ENCODE measurements around the gene FAM228B.
"Not testable (repeated sequence)": the region's sequence is repeated elsewhere in the genome, so short reads cannot be mapped to it uniquely, and the experiment has no call there.

Gene FAM228B

DNA sequence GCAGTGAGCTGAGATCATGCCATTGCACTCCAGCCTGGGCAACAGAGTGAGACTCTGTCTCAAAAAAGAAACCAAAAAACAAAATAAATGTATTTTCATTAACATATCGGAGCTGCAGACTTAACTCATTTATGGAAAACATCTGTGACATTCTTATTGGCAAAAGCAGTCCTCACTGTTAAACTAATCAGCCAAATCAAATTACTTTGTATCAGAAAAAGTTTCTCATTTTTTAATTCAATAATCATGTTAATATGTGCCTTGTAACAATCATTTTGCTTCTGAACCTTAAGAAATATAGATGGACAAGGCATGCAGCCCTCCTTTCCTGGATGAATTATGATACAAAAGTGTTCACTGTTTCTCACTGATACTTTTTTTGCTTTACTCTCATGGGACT lies 20.6 kb upstream of the FAM228B start:
- no peak for DNase-seq (ENCODE audit: low read depth in 2 of 2)

DNA sequence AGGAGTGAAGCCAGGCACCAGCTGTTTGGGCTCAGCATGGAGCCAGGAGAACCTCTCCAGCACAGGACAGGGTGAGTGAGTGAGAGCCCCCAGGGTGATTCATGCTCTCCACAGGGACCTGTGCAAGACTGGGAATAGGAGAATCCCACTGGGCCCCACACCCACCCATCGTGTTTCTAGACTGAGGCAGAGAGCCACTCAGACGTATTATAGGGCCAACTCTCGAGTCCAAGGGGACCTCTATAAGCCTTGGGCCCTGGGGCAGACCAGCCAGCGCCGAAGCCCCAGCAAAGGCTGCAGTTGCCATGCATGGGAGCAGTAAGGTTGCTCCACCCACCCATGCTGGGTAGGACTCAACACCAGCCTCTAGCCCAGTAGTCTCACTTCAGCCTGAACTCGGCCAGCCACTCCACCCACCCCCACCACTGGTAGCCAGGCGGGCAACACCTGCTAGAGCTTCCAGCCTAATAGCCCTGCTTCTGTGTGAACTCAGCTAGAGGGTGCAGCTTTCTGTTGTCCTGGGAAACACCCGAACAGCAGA lies 19.1 kb upstream of the FAM228B start:
- DNase-seq (ENCODE audit: low read depth in 2 of 2): no peak

DNA sequence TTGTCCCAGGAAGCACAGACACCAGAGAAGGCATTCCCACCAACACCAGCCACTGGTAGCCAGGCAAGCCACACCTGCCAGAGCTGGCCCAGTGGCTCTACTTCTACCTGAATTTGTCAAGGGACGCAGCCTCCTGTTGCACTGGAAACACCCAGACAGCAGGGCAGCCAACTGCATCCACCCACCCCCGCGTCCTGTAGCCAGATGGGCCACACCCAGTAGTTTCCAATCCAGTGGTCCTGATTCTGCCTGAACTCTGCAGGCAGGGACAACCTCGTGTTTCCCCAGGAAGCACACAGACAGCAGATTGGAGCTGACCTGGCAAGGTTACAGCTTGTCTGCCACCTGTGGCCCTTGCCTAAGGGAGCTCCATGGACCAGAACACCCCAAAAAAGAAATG lies 18.4 kb upstream of the FAM228B start:
- no peak for DNase-seq (ENCODE audit: low read depth in 2 of 2)

DNA sequence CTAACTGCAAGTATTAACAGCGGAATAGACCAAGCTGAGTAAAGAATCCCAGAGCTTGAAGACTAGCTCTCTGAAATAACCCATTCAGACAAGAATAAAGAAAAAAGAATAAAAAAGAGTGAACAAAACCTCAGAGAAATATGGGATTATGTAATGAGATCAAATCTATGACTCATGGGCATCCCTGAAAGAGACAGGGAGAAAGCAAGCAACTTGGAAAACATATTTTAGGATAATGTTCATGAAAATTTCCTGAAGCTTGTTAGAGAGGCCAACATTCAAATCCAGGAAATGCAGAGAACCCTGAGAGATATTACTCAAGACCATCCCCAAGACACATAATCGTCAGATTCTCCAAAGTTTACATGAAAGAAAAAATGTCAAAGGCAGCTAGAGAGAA lies 17.5 kb upstream of the FAM228B start:
- DNase-seq (ENCODE audit: low read depth in 2 of 2): no peak

DNA sequence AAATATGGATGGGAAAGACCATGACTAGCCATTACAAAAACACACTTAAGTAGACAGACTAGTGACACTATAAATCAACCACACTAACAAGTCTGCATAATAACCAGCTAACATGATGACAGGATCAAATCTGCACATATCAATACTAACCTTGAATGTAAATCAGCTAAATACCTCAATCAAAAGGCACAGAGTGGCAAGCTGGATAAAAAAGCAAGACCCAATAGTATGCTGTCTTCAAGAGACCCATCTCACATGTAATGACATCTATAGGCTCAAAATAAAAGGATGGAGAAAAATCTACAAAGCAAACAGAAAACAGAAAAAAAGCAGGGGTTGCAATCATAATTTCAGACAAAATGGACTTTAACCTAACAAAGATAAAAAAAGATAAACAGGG lies 16.5 kb upstream of the FAM228B start:
- no peak for DNase-seq (ENCODE audit: low read depth in 2 of 2)

DNA sequence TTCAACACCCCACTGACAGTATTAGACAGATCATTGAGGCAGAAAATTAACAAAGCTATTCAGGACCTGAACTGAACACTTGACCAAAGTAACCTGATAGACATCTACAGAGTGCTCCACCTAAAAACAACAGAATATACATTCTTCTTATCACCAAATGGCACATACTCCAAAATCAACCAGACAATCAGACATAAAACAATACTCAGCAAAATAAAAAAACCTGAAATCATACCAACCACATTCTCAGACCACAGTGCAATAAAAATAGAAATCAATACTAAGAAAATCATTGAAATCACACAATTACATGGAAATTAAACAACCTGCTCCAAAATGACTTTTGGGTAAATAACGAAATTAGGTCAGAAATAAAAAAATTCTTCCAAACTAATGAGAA lies 15.9 kb upstream of the FAM228B start:
- DNase-seq (ENCODE audit: low read depth in 2 of 2): no peak

DNA sequence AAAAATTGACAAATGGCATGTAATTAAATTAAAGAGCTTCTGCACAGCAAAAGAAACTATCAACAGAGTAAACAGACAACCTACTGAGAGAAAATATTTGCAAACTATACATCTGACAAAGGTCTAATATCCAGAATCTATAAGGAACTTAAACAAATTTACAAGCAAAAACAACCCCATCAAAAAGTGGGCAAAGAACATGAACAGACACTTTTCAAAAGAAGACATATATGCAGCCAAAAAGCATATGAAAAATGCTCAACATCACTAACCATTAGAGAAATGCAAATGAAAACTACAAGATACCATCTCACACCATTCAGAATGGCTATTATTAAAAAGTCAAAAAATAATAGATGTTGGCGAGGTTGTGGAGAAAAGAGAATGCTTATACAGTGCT lies 13.8 kb upstream of the FAM228B start:
- not testable (repeated sequence) for DNase-seq (ENCODE audit: low read depth in 2 of 2)

DNA sequence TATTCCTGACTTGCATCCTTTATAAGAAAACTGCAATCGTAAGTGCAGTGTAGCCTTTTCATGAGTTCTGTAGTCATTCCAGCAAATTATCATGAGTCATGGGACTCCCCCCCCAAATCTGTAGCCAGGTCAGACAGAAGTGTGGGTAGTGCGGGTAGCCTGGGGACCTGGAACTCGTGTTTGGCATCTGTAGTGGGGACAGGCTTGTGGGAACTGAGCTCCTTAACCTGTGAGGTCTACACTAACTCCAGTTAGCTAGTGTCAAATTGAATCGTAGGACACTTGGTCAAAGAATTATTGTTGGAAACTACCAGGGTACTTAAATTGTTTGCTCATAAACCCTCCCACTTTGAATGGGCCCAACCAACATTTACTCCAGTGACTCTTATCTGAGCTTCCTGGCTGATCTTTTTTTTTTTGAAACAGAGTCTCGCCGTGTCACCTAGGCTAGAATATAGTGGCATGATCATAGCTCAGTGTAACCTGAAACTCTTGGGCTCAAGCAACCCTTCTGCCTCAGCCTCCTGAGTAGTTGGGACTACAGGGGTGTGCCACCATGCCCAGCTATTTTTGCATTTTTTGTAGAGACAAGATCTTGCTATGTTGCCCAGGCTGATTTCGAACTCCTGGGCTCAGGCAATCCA lies 12.5 kb upstream of the FAM228B start:
- no peak for DNase-seq (ENCODE audit: low read depth in 2 of 2)

DNA sequence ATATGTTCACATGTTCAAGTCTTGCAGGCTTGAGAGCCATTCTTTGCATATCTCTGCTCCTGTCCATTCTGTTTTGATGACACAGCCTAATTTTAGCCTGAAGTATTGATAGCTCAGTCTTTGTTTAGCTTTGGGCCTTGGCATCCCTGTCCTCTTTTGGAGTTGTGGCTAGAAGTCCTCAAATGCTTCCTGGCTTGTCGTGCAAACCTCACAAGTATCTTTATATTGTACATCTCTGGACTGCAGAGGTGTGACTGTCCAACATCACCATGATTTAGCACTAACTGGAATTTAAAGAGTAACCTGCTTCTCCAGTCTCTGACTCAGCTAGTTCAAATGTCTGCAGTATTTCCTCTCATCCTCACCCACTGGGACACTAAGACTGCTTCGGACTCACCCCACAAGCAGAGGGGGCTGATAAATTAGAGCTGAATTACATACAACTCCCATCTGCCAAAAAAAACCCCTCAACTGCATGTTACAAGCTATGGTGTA lies 11.8 kb upstream of the FAM228B start:
- DNase-seq (ENCODE audit: low read depth in 2 of 2): no peak

DNA sequence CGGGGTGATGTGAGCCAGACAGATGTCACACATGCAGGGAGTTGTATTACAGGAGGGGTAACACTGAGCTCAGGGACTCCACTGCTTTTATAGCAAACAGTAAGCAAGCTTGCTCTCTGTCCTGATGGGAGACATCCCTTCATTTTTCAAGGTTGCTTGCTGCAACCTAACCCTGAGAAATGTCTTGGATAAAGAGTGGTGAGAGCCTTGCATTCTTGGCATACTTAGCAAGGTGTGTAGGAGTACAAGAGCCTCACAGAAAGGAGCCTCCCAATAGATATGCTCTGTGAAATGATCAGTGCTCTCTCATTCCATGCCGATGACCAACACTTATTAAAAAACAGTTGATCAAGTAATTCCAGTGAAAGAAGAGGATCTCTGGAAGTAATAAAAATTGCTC lies 8.2 kb upstream of the FAM228B start:
- no peak for DNase-seq (ENCODE audit: low read depth in 2 of 2)

DNA sequence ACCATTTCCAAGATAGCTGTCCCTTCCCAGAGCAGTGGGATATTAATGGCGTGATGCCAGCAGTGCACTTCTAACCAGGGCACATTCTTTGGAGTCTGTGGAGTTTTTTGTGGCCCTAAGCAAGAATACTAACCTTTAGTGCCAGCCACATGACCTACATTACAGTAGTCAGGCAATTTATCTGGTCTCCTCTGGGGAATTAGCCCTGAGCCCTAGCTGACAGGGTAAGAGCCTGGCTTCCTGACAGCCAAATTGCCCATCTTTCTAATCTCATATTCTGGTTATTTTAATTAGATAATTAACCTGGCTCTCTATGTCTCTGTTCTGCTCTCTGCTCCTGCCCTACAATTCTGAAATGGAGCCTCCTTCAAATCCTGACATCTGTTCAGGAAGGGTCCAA lies 5.4 kb upstream of the FAM228B start:
- DNase-seq (ENCODE audit: low read depth in 2 of 2): no peak

DNA sequence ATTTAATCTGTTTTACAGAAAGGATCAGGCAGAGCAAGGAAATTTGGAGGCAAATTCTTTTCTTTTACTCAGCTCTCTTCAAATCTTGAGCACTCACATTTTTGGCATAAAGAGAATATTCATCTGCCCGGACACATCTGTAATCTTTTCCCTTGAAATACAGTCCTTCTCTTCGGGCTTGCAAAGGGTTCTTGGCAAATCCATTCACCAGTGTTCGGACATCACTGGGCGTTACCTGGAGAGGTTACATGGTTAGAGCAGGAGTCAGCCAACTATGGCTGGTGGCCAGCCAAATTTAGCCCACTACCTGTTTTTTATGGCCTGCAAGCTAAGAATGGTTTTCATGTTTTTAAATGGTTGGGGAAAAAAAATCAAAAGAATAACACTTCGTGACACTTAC lies 2.2 kb upstream of the FAM228B start:
- no peak for DNase-seq (ENCODE audit: low read depth in 2 of 2)

DNA sequence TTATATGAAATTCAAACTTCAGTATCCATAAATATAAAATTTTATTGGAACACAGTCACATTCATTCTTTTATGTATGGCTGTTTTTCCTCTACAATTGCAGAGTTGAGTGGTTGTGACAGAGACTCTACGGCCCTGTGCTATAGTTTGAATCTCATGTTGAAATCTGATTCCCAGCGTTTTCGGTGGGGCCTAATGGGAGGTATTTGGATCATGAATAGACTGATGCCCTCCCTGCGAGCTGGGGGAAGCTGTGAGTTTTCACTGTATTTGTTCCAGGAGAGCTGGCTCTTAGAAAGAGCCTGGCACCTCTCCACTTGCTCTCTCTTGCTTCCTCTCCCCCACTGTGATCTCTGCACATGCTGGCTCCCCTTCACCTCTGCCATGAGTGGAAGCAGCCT lies 1.8 kb upstream of the FAM228B start:
- no peak for DNase-seq (ENCODE audit: low read depth in 2 of 2)

DNA sequence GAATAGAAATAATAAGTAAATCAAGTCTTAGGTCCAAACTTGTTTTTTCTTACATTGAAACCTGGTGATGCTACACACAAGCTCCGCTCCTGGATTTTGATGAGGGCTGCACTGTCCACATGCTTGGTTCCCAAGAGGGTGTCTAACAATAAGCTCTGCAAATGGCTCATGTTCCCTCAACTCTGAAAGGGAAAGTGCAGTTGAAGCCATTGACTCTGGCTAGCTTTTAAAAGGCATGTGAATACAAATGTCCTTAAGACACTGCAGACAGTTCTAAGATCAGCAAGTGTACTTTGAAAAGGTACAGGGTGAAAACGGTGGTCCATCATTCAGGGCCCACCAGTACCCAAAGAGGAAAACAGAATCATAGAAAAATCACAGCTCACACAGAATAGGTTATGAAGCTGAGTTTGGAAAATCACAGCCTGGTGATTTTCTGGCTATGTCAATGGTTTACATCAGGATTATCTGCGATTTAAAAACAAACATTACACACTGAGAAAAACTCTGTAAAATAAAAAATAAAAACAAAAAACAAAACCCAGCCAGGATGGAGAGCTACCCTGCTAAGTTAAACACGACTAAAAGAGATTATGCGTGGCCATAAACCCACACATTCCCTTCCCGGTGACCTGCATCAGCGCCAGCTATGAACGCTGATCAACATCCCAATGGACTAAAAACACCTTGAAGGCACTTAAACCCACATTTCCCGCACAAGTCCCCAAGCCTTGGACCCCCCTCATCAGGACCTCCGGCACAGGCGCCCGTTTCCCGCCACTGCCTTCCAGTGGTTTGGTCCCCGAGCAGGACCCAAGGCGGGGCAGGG lies 689 bp upstream of the FAM228B start:
- DNase-seq (ENCODE audit: low read depth in 2 of 2): no peak

DNA sequence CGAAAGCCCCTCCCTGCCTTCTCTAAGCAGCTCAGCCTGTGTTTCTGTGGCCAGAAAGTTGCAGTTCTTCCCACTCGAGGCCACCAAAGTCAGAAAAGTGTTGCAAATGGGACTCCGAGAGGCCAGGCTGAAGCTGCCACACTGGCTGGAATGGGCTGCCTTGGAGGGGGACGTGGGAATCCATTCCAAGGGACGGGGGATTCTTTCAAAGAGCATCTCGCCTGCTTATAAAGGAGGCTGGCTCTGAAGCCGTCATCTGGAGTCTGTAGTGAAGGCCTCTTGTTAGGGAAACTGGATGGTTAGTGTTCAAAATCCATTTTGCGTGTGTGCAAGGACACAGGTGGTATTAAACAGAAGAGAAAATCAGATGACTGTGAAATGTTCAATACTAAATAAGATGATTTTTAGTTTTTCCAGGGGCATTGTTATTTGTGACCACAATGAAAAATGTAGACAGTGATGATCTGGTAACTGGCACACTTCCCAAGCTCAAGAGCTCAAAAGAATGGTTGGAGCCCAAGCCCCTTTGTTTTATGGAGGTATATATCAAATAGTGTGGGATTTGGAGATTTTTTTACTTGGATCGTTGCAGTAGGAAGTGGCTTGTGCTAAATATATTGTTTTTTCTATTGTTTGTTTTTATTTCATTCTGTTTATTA lies 782 bp downstream of the FAM228B start:
- peak in 1 of 2 donors; percentile 1 for DNase-seq (ENCODE audit: low read depth in 2 of 2)

DNA sequence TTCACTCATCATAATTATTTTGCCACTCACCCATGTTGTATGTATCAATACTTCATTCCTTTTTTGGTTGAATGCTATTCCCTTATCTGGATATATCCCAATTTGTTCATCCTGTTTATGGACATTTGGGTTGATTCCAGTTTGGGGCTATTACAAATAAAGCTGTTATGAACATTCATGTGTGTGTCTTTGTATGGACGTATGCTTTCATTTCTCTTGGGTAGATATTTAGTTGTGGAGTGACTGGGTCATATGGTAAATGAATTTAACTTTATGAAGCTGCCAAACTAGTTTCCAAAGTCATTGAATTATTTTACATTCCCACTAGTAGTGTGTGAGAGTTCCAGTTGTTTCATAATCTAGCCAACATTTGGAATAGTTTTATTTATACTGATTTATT lies 2.7 kb downstream of the FAM228B start:
- no peak for DNase-seq (ENCODE audit: low read depth in 2 of 2)

DNA sequence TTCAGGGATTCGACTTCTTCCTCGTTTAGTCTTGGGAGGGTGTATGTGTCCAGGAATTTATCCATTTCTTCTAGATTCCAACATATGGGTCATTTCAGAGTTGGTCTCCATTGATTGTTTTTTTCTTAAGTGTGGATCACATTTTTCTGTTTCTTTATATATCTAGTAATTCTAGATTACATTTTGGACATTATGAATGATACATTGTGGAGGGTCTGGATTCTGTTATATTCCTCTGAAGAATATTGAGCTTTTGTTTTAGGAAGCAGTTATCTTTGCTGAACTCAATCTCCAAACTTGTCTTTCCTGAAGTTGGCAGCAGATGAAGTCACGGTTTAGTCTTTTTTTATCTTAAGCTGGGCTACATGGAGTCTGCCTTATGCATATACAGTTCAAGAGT lies 9.3 kb downstream of the FAM228B start:
- no peak for DNase-seq (ENCODE audit: low read depth in 2 of 2)

DNA sequence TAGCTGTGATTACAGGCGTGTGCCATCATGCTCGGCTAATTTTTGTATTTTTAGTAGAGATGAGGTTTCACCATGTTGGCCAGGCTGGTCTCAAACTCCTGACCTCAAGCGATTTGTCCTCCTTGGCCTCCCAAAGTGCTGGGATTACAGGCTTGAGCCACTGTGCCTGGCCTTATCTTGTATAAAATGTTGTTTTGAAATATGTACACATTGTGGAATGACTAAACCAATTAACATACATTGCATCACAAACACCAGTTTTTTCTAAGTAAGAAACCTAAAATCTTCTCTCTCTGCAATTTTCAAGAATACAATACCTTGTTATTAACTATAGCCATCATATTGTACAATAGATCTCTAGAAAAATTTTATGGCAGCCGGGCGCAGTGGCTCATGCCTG lies 17.0 kb downstream of the FAM228B start:
- not testable (repeated sequence) for DNase-seq (ENCODE audit: low read depth in 2 of 2)

DNA sequence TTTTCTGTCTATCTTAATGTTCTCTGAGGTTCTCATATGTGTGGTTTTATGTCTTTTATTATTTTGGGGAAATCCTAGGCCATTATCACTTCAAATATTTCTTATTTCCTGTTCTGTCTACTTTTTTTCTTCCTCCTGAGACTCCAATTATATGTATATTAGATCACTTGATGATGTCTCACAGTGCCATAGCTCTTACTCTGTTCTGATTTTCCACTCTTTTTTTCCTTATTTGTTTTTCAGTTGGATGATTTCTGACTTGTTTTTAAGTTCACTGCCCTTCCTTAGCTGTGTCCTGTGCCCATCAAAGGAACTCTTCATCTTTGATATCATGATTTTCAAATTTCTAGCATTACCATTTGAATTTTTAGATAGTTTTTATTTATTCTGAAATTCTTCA lies 24.1 kb downstream of the FAM228B start:
- DNase-seq (ENCODE audit: low read depth in 2 of 2): no peak

DNA sequence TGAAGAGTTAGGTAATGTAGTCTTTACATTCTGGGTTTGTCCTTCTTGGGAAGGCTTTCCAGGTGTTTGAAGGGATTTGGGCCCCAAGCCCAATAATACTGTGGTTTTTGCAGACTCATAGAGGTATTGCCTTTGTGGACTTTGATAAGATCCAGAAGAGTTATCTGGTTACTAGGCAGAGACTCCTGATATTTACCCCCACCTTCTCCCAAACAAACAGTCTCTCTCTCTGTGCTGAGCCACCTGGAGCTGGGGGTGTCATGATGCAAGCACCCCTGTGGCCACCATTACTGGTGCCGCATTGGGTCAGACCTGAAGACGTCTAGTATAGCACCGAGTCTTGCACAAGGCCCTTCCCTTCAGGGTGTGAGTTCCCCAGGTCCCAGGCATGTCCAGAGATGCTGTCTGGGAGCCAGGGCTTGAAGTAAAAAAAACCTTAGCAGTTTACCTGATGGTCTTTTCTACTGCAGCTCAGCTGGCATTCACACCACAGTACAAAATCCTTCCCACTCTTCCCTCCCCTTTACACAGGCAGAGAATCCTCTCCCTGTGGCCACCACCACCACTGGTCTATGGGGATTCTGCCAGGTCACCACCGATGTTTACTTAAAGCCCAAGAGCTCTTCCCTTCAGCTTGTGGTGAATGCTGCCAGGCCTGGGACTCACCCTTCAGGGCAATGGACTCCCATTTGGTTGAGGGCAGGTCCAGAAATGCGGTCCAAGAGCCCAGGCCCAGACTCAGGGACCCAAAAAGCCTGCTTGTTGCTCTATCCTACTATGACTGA lies 29.3 kb downstream of the FAM228B start:
- DNase-seq (ENCODE audit: low read depth in 2 of 2): no peak

DNA sequence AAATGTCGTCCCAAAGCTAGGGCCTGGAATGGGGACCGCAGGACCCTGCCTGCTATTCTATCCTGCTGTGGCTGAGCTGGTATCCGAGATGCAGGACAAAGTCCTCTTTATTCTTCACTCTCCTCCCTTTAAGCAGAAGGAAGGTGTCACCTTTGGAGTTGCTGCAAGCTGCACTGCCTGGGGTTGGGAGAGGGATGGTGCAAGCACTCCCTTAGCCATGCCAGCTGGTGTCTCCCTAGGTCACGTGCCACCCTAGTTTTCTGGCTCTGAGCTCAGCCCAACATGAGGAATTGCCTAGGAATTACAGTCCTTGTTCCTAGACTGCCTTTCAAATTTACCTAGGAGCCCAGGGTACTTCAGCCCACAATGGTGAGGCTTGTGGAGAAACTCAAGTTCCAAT lies 30.2 kb downstream of the FAM228B start:
- no peak for DNase-seq (ENCODE audit: low read depth in 2 of 2)

DNA sequence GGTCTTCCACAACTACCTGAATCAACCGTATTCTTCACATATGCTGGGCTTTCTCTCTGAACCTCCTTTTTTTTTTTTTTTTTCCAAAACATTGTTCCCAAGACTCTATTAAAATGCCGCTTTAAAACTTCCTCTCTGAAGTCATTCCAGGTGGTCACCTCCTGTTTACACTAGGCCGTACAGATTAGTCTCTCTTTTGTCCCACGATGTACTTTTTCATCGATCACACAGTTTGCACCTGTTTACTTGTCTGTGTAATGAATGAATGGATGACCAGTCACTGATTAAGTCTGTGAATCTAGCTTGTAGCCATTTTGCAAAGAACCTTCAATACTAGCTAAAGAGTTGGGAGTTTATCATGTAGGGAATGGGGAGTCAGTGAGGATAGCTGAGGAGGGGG lies 34.9 kb downstream of the FAM228B start:
- DNase-seq (ENCODE audit: low read depth in 2 of 2): no peak

All from stimulated activated CD4-positive, alpha-beta T cell treated with anti-CD3 and anti-CD28 coated beads, Interleukin-15, amount 100 ng/mL, for 48 hours (primary cell).